HG02571 (cell line): Measurements from ENCODE around the gene FIGLA.

ENCODE experiments used
- ATAC-seq: cut with Tn5 transposase; IDR thresholded peaks from one replicate; pipeline ENCODE4 v1.9.1; 2021; ENCODE audit warnings: mild to moderate bottlenecking, moderate library complexity; ENCODE audit not compliant: unreplicated experiment

FIGLA gene

GRCh38 chr2:70790136-70790828, at the start of gene FIGLA:
Gene FIGLA (minus strand): TSS chr2:70790643. CDS start chr2:70790638, 5 bp downstream.
- ATAC-seq = no peak

GRCh38 chr2:70837980-70838925, 47.8 kb upstream of the FIGLA start:
- no peak for ATAC-seq

GRCh38 chr2:70835643-70836042, 45.2 kb upstream of the FIGLA start, which contains the start of gene CD207:
Gene CD207 (minus strand): TSS chr2:70835816. CDS start chr2:70835776, 40 bp downstream.
- no peak for ATAC-seq

- no peak for ATAC-seq
Measured at GRCh38 chr2:70834881-70835280, 44.4 kb upstream of the FIGLA start.

- no peak for ATAC-seq
Measured at GRCh38 chr2:70834106-70834505, 43.7 kb upstream of the FIGLA start.

- no peak for ATAC-seq
Measured at GRCh38 chr2:70833246-70833645, 42.8 kb upstream of the FIGLA start.

- no peak for ATAC-seq
Measured at GRCh38 chr2:70832386-70832785, 41.9 kb upstream of the FIGLA start.

GRCh38 chr2:70831861-70832260, 41.4 kb upstream of the FIGLA start:
- no peak for ATAC-seq

GRCh38 chr2:70830366-70830765, 39.9 kb upstream of the FIGLA start:
- no peak for ATAC-seq

- ATAC-seq = no peak
Measured at GRCh38 chr2:70829916-70830315, 39.5 kb upstream of the FIGLA start.

GRCh38 chr2:70828914-70829824, 38.7 kb upstream of the FIGLA start:
- ATAC-seq = no peak

- no peak for ATAC-seq
Measured at GRCh38 chr2:70828115-70828514, 37.7 kb upstream of the FIGLA start.

- no peak for ATAC-seq
Measured at GRCh38 chr2:70827388-70827787, 36.9 kb upstream of the FIGLA start.

GRCh38 chr2:70826696-70827350, 36.4 kb upstream of the FIGLA start:
- ATAC-seq = no peak

GRCh38 chr2:70823249-70823648, 32.8 kb upstream of the FIGLA start:
- ATAC-seq = no peak

- ATAC-seq = no peak
Measured at GRCh38 chr2:70822843-70823242, 32.4 kb upstream of the FIGLA start.

GRCh38 chr2:70820499-70820898, 30.1 kb upstream of the FIGLA start, which contains the start of gene CLEC4F:
Gene CLEC4F (minus strand): TSS chr2:70820599. CDS start chr2:70820523, 76 bp downstream.
- ATAC-seq = no peak

- no peak for ATAC-seq
Measured at GRCh38 chr2:70817284-70817954, 27.0 kb upstream of the FIGLA start.

GRCh38 chr2:70816726-70817125, 26.3 kb upstream of the FIGLA start:
- ATAC-seq = no peak
